Measurements from ENCODE around the gene MYD88. TPM values are rescaled to one million over a fixed set of nuclear protein-coding genes. Genes with fewer than 3 reads are reported as not detected.

MYD88 gene
- total and polyA plus RNA-seq, 4 experiments from 2014 or later = 50.5 to 129 (median 80.8) TPM

- H3K4me1 Mint-ChIP-seq = peaks cover 40 to 74% (median 56%) of the 10 kb centered on the region in 4 donors
- no peak for DNase-seq
- H3K9me3 Mint-ChIP-seq = no peaks in the 10 kb centered on the region
- H3K36me3 Mint-ChIP-seq = peaks cover 14 to 67% of the 10 kb centered on the region in 2 donors
- peaks cover 56% of the 10 kb centered on the region for H3K4me1 ChIP-seq (ENCODE audit: insufficient read depth, low read length)
- peak overlapping the region; percentile 86 for H3K27ac ChIP-seq (ENCODE audit: low read depth, low read length)
- ChIA-PET CTCF (ENCODE audit: partially characterized antibody) (interaction anchor here (1.4 kb wide), 1 partner anchor 26 kb away, joined by 5 read pairs; the partner anchor contains the start of gene OXSR1), POLR2A (ENCODE audit: partially characterized antibody) (interaction anchor here (0.8 to 8.4 kb wide), 7 partner anchors 9 to 100 kb away, joined by 3 to 255 read pairs (median 7); partner anchors contain the start of genes DLEC1 and OXSR1)
- intact Hi-C loops (cut with micrococcal nuclease) = loop anchor here (5.0 to 10.0 kb wide), 4 partner anchors 73 to 1266 kb away; partner anchors contain the start of genes ACVR2B, RPSA and XYLB
- no peaks in the 10 kb centered on the region for H3K27me3 Mint-ChIP-seq
- no peaks in the 10 kb centered on the region for H3K9me3 ChIP-seq (ENCODE audit: control insufficient read depth in 1 of 2, low read length in 2 of 2)
- H3K36me3 ChIP-seq (ENCODE audit: insufficient read depth, low read length) = peaks cover 13% of the 10 kb centered on the region
- peak overlapping the region; percentile 88 to 100 (median 98) for H3K27ac Mint-ChIP-seq
- H3K27me3 ChIP-seq (ENCODE audit: insufficient read depth, low read length) = no peaks in the 10 kb centered on the region
- H3K4me3 ChIP-seq (ENCODE audit: low read length in 2 of 2) = peak overlapping the region; percentile 92 to 95
- peak overlapping the region; percentile 91 to 100 (median 98) for H3K4me3 Mint-ChIP-seq
Observed at GRCh38 chr3:38139191-38139590, 730 bp downstream of the MYD88 start.

DNA sequence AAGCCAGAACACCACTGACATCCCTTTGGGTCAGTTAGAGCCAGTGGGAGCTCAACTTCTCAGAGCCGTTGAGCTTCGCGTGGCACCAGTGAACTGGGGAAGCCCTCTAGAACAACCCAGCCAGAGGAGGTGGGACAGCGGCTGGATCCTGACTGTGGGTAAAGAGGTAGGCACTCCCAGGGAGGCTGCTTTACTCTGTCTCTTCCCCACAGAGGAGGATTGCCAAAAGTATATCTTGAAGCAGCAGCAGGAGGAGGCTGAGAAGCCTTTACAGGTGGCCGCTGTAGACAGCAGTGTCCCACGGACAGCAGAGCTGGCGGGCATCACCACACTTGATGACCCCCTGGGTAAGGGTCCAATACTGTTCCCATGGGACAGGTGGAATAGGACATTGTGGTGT lies 1.2 kb downstream of the MYD88 start:
- peaks cover 12 to 62% of the 10 kb centered on the region in 2 donors for H3K36me3 Mint-ChIP-seq
- CTCF ChIA-PET (ENCODE audit: partially characterized antibody) = interaction anchor here (1.4 kb wide), 2 partner anchors 20 to 25 kb away, joined by 4 to 5 read pairs; partner anchors contain the start of gene OXSR1

DNA sequence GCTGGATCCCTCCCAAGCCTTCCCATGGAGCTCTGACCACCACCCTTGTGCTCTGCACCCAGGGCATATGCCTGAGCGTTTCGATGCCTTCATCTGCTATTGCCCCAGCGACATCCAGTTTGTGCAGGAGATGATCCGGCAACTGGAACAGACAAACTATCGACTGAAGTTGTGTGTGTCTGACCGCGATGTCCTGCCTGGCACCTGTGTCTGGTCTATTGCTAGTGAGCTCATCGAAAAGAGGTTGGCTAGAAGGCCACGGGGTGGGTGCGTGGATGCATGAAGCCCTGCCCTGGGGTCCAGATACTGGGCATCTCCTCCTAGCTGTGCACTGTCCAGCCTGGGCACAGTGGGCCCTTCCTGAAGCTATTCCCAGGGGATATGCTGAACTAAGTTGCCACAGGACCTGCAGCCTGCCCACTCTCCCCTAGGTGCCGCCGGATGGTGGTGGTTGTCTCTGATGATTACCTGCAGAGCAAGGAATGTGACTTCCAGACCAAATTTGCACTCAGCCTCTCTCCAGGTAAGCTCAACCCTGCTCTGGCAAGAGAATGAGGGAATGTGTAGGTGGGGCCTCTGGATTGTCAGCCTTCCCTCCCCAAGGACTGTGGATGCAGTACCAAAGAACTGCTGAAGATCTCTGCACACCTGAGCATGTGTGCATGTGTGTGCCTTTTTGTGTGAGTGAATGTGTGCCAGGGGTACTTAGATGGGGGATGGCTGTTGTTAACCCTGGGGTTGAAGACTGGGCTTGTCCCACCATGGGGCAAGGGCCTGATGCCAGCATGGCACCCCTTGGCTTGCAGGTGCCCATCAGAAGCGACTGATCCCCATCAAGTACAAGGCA lies 2.1 kb downstream of the MYD88 start:
- Mint-ChIP-seq H3K27ac (peak overlapping the region in 6 of 7 donors; percentile 1 to 99 (median 74)), H3K27me3 (no peaks in the 10 kb centered on the region), H3K4me1 (peaks cover 30 to 62% (median 45%) of the 10 kb centered on the region in 4 donors), H3K4me3 (peak overlapping the region; percentile 37 to 99 (median 97)), H3K9me3 (peaks cover 0 to 6% (median 2%) of the 10 kb centered on the region in 8 donors), H3K36me3 (peaks cover 12 to 56% of the 10 kb centered on the region in 2 donors)
- H3K36me3 ChIP-seq (ENCODE audit: insufficient read depth, low read length) = peaks cover 13% of the 10 kb centered on the region
- H3K9me3 ChIP-seq (ENCODE audit: control insufficient read depth in 1 of 2, low read length in 2 of 2) = no peaks in the 10 kb centered on the region
- no peak for DNase-seq
- H3K4me1 ChIP-seq (ENCODE audit: insufficient read depth, low read length) = peaks cover 42% of the 10 kb centered on the region
- ChIA-PET POLR2A (ENCODE audit: partially characterized antibody) (interaction anchor here (4.6 to 8.4 kb wide), 2 partner anchors 12 to 25 kb away, joined by 30 to 255 read pairs; partner anchors contain the start of gene OXSR1), CTCF (ENCODE audit: partially characterized antibody) (interaction anchor here (1.4 kb wide), 1 partner anchor 19 kb away, joined by 4 read pairs; no protein-coding TSS in a partner anchor)
- no peaks in the 10 kb centered on the region for H3K27me3 ChIP-seq (ENCODE audit: insufficient read depth, low read length)
- H3K4me3 ChIP-seq (ENCODE audit: low read length in 2 of 2) = peak overlapping the region in 1 of 2 donors; percentile 95
- no peak overlapping the region for H3K27ac ChIP-seq (ENCODE audit: low read depth, low read length)
- intact Hi-C loops (cut with micrococcal nuclease) = no loop called here

More for the DNA sequence above, 1.2 kb downstream of the MYD88 start:
- peaks cover 51% of the 10 kb centered on the region for H3K4me1 ChIP-seq (ENCODE audit: insufficient read depth, low read length)
- peak overlapping the region; percentile 86 for H3K27ac ChIP-seq (ENCODE audit: low read depth, low read length)
- DNase-seq = no peak
- H3K4me3 ChIP-seq (ENCODE audit: low read length in 2 of 2) = peak overlapping the region; percentile 92 to 95
- H3K27me3 ChIP-seq (ENCODE audit: insufficient read depth, low read length) = no peaks in the 10 kb centered on the region
- Mint-ChIP-seq H3K27ac (peak overlapping the region; percentile 88 to 100 (median 98)), H3K4me3 (peak overlapping the region; percentile 91 to 100 (median 98)), H3K4me1 (peaks cover 37 to 69% (median 52%) of the 10 kb centered on the region in 4 donors), H3K27me3 (no peaks in the 10 kb centered on the region), H3K9me3 (no peaks in the 10 kb centered on the region)
- peaks cover 13% of the 10 kb centered on the region for H3K36me3 ChIP-seq (ENCODE audit: insufficient read depth, low read length)
- H3K9me3 ChIP-seq (ENCODE audit: control insufficient read depth in 1 of 2, low read length in 2 of 2) = no peaks in the 10 kb centered on the region
- intact Hi-C loops (cut with micrococcal nuclease) = loop anchor here (5.0 to 10.0 kb wide), 4 partner anchors 73 to 1265 kb away; partner anchors contain the start of genes ACVR2B, RPSA and XYLB
- POLR2A ChIA-PET (ENCODE audit: partially characterized antibody) = interaction anchor here (0.8 to 8.4 kb wide), 7 partner anchors 8 to 100 kb away, joined by 3 to 255 read pairs (median 7); partner anchors contain the start of genes DLEC1 and OXSR1

DNA sequence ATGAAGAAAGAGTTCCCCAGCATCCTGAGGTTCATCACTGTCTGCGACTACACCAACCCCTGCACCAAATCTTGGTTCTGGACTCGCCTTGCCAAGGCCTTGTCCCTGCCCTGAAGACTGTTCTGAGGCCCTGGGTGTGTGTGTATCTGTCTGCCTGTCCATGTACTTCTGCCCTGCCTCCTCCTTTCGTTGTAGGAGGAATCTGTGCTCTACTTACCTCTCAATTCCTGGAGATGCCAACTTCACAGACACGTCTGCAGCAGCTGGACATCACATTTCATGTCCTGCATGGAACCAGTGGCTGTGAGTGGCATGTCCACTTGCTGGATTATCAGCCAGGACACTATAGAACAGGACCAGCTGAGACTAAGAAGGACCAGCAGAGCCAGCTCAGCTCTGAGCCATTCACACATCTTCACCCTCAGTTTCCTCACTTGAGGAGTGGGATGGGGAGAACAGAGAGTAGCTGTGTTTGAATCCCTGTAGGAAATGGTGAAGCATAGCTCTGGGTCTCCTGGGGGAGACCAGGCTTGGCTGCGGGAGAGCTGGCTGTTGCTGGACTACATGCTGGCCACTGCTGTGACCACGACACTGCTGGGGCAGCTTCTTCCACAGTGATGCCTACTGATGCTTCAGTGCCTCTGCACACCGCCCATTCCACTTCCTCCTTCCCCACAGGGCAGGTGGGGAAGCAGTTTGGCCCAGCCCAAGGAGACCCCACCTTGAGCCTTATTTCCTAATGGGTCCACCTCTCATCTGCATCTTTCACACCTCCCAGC lies 2.9 kb downstream of the MYD88 start:
- Histone ChIP-seq H3K36me3 (ENCODE audit: insufficient read depth, low read length) (peaks cover 13% of the 10 kb centered on the region), H3K27me3 (ENCODE audit: insufficient read depth, low read length) (no peaks in the 10 kb centered on the region), H3K27ac (ENCODE audit: low read depth, low read length) (no peak overlapping the region), H3K4me3 (ENCODE audit: low read length in 2 of 2) (no peak overlapping the region), H3K9me3 (ENCODE audit: control insufficient read depth in 1 of 2, low read length in 2 of 2) (peaks cover 0 to 5% of the 10 kb centered on the region in 2 donors), H3K4me1 (ENCODE audit: insufficient read depth, low read length) (peaks cover 34% of the 10 kb centered on the region)
- H3K27ac Mint-ChIP-seq = peak overlapping the region in 6 of 7 donors; percentile 9 to 66 (median 60)
- peaks cover 15 to 50% of the 10 kb centered on the region in 2 donors for H3K36me3 Mint-ChIP-seq
- peak overlapping the region in 6 of 8 donors; percentile 1 to 74 (median 42) for H3K4me3 Mint-ChIP-seq
- H3K4me1 Mint-ChIP-seq = peaks cover 24 to 54% (median 38%) of the 10 kb centered on the region in 4 donors
- POLR2A ChIA-PET (ENCODE audit: partially characterized antibody) = interaction anchor here (1.6 to 8.4 kb wide), 2 partner anchors 12 to 24 kb away, joined by 6 to 255 read pairs; partner anchors contain the start of gene OXSR1
- intact Hi-C loops (cut with micrococcal nuclease) = no loop called here
- H3K27me3 Mint-ChIP-seq = no peaks in the 10 kb centered on the region
- peaks cover 0 to 14% (median 10%) of the 10 kb centered on the region in 8 donors for H3K9me3 Mint-ChIP-seq
- CTCF ChIA-PET (ENCODE audit: partially characterized antibody) = interaction anchor here (0.7 to 1.3 kb wide), 2 partner anchors 17 to 23 kb away, joined by 3 read pairs; no protein-coding TSS in a partner anchor
- no peak for DNase-seq

DNA sequence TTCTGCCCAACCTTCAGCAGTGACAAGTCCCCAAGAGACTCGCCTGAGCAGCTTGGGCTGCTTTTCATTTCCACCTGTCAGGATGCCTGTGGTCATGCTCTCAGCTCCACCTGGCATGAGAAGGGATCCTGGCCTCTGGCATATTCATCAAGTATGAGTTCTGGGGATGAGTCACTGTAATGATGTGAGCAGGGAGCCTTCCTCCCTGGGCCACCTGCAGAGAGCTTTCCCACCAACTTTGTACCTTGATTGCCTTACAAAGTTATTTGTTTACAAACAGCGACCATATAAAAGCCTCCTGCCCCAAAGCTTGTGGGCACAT lies 3.5 kb downstream of the MYD88 start:
- peaks cover 15 to 51% of the 10 kb centered on the region in 2 donors for H3K36me3 Mint-ChIP-seq
- peaks cover 33% of the 10 kb centered on the region for H3K4me1 ChIP-seq (ENCODE audit: insufficient read depth, low read length)
- ChIA-PET POLR2A (ENCODE audit: partially characterized antibody) (interaction anchor here (1.6 to 8.4 kb wide), 2 partner anchors 11 to 23 kb away, joined by 6 to 255 read pairs; partner anchors contain the start of gene OXSR1), CTCF (ENCODE audit: partially characterized antibody) (interaction anchor here (1.3 kb wide), 1 partner anchor 16 kb away, joined by 3 read pairs; no protein-coding TSS in a partner anchor)
- peaks cover 13% of the 10 kb centered on the region for H3K36me3 ChIP-seq (ENCODE audit: insufficient read depth, low read length)
- H3K27ac ChIP-seq (ENCODE audit: low read depth, low read length) = no peak overlapping the region
- no peaks in the 10 kb centered on the region for H3K27me3 ChIP-seq (ENCODE audit: insufficient read depth, low read length)
- DNase-seq = no peak
- H3K4me3 ChIP-seq (ENCODE audit: low read length in 2 of 2) = no peak overlapping the region
- H3K27ac Mint-ChIP-seq = peak overlapping the region in 5 of 7 donors; percentile 9 to 64 (median 29)
- no peaks in the 10 kb centered on the region for H3K27me3 Mint-ChIP-seq
- peak overlapping the region in 2 of 8 donors; percentile 17 to 52 for H3K4me3 Mint-ChIP-seq
- peaks cover 24 to 52% (median 37%) of the 10 kb centered on the region in 4 donors for H3K4me1 Mint-ChIP-seq
- peaks cover 0 to 19% (median 15%) of the 10 kb centered on the region in 8 donors for H3K9me3 Mint-ChIP-seq
- intact Hi-C loops (cut with micrococcal nuclease) = no loop called here
- peaks cover 0 to 11% of the 10 kb centered on the region in 2 donors for H3K9me3 ChIP-seq (ENCODE audit: control insufficient read depth in 1 of 2, low read length in 2 of 2)

DNA sequence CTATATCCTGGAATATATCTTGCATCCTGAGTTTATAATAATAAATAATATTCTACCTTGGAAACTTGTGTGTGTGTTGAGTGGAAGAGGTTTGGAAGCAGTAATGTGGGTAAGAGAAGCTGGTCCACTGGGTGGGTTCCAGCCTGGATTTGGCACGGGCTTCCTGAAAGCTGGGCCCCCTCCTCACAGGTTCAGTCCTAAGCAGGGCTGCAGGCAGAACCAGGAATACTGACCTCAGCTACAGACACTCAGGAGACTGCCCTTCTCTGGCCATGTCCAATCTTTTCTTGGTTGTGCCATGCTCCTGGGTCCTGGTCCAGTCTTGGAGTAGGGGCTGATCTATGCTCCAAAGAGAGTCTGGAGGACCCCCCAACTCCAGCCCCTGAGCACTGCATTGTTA lies 4.5 kb downstream of the MYD88 start:
- intact Hi-C loops (cut with micrococcal nuclease) = no loop called here
- peaks cover 0 to 27% (median 22%) of the 10 kb centered on the region in 8 donors for H3K9me3 Mint-ChIP-seq
- H3K36me3 Mint-ChIP-seq = peaks cover 15 to 50% of the 10 kb centered on the region in 2 donors
- ChIA-PET CTCF (ENCODE audit: partially characterized antibody) (no interaction called here), POLR2A (ENCODE audit: partially characterized antibody) (interaction anchor here (1.2 to 8.4 kb wide), 3 partner anchors 10 to 36 kb away, joined by 3 to 255 read pairs (median 6); partner anchors contain the start of gene OXSR1)
- H3K4me3 Mint-ChIP-seq = no peak overlapping the region
- H3K27me3 Mint-ChIP-seq = no peaks in the 10 kb centered on the region
- no peak overlapping the region for H3K4me3 ChIP-seq (ENCODE audit: low read length in 2 of 2)
- peaks cover 22 to 45% (median 32%) of the 10 kb centered on the region in 4 donors for H3K4me1 Mint-ChIP-seq
- peaks cover 0 to 17% of the 10 kb centered on the region in 2 donors for H3K9me3 ChIP-seq (ENCODE audit: control insufficient read depth in 1 of 2, low read length in 2 of 2)
- no peak for DNase-seq
- H3K27ac ChIP-seq (ENCODE audit: low read depth, low read length) = no peak overlapping the region
- H3K27ac Mint-ChIP-seq = no peak overlapping the region
- peaks cover 13% of the 10 kb centered on the region for H3K36me3 ChIP-seq (ENCODE audit: insufficient read depth, low read length)
- no peaks in the 10 kb centered on the region for H3K27me3 ChIP-seq (ENCODE audit: insufficient read depth, low read length)
- peaks cover 26% of the 10 kb centered on the region for H3K4me1 ChIP-seq (ENCODE audit: insufficient read depth, low read length)

Measured in CD4-positive, alpha-beta memory T cell (primary cell).